HL-60 (cell line): ENCODE measurements around the gene GHRL.
A peak's percentile ranks its signal among the peaks of the same experiment; 100 is the strongest.

Source experiments
- DNase-seq, 2 experiments: peaks; one replicate each; pipeline ENCODE4 v3.0.0-alpha.2; 2010 to 2020; ENCODE audit warnings: low read depth in 1 of 2, low spot score in 1 of 2
- H3K27ac ChIP-seq: fragments of 250-450 bp; sonication (Bioruptor Pico); replicated peaks from 2 replicates; pipeline ENCODE4 v1.5.1; 2020; ENCODE audit warnings: mild to moderate bottlenecking, moderate library complexity
- H3K27me3 ChIP-seq: fragments of 250-450 bp; sonication (Bioruptor Pico); 2 replicates; pipeline ENCODE4 v1.5.1; 2021; ENCODE audit warnings: mild to moderate bottlenecking, moderate library complexity; ENCODE audit not compliant: insufficient read depth, poor library complexity, severe bottlenecking
- H3K4me3 ChIP-seq: replicated peaks from 2 replicates; pipeline ENCODE4 v1.5.1; 2011; ENCODE audit warnings: mild to moderate bottlenecking, control low read depth, low read length; ENCODE audit not compliant: insufficient read depth
- GABPA ChIP-seq: IDR thresholded peaks from 2 replicates; pipeline ENCODE4 v1.6.1; 2012; ENCODE audit warnings: low read depth
- POLR2AphosphoS5 ChIP-seq: IDR thresholded peaks from 2 replicates; pipeline ENCODE4 v1.6.1; 2012; ENCODE audit warnings: low read depth
- SPI1 ChIP-seq: IDR thresholded peaks from 2 replicates; pipeline ENCODE4 v1.6.1; 2012; ENCODE audit warnings: low read depth, mild to moderate bottlenecking, borderline replicate concordance
- TF ChIP-seq, protein P1 (sequence below): IDR thresholded peaks from 2 replicates; pipeline ENCODE4 v1.6.1; 2012; ENCODE audit warnings: low read depth; ENCODE audit not compliant: insufficient replicate concordance
- TF ChIP-seq, protein P2 (sequence below): IDR thresholded peaks from one replicate; pipeline ENCODE4 v1.5.1; 2011; ENCODE audit warnings: low read length, control low read depth, inconsistent platforms; ENCODE audit not compliant: insufficient read depth

GHRL gene

DNA sequence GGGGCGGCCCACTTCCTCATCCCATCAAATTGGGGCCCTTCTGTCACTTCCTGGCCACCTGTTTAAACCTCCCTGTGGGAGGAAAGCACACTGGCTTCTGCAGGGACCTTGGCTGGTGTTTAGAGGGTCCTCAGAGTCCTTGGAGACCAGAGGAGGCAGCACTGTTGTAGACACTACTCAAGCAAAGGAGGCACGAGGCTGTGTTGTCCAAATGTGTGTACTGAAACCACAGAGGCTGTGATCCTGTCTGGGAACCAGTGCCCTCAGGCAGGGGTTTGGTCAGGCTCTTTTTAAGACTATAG, 40.6 kb upstream of the GHRL start:
- no peak overlapping the region for H3K4me3 ChIP-seq
- DNase-seq: no peak
- H3K27me3 ChIP-seq: no peaks in the 10 kb centered on the region
- TF ChIP-seq GABPA (no peak), SPI1 (peak; percentile 35; the same call in 1 of the 2 replicates)
- TF ChIP-seq, protein P1, sequence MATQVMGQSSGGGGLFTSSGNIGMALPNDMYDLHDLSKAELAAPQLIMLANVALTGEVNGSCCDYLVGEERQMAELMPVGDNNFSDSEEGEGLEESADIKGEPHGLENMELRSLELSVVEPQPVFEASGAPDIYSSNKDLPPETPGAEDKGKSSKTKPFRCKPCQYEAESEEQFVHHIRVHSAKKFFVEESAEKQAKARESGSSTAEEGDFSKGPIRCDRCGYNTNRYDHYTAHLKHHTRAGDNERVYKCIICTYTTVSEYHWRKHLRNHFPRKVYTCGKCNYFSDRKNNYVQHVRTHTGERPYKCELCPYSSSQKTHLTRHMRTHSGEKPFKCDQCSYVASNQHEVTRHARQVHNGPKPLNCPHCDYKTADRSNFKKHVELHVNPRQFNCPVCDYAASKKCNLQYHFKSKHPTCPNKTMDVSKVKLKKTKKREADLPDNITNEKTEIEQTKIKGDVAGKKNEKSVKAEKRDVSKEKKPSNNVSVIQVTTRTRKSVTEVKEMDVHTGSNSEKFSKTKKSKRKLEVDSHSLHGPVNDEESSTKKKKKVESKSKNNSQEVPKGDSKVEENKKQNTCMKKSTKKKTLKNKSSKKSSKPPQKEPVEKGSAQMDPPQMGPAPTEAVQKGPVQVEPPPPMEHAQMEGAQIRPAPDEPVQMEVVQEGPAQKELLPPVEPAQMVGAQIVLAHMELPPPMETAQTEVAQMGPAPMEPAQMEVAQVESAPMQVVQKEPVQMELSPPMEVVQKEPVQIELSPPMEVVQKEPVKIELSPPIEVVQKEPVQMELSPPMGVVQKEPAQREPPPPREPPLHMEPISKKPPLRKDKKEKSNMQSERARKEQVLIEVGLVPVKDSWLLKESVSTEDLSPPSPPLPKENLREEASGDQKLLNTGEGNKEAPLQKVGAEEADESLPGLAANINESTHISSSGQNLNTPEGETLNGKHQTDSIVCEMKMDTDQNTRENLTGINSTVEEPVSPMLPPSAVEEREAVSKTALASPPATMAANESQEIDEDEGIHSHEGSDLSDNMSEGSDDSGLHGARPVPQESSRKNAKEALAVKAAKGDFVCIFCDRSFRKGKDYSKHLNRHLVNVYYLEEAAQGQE: no peak
- no peak overlapping the region for H3K27ac ChIP-seq

DNA sequence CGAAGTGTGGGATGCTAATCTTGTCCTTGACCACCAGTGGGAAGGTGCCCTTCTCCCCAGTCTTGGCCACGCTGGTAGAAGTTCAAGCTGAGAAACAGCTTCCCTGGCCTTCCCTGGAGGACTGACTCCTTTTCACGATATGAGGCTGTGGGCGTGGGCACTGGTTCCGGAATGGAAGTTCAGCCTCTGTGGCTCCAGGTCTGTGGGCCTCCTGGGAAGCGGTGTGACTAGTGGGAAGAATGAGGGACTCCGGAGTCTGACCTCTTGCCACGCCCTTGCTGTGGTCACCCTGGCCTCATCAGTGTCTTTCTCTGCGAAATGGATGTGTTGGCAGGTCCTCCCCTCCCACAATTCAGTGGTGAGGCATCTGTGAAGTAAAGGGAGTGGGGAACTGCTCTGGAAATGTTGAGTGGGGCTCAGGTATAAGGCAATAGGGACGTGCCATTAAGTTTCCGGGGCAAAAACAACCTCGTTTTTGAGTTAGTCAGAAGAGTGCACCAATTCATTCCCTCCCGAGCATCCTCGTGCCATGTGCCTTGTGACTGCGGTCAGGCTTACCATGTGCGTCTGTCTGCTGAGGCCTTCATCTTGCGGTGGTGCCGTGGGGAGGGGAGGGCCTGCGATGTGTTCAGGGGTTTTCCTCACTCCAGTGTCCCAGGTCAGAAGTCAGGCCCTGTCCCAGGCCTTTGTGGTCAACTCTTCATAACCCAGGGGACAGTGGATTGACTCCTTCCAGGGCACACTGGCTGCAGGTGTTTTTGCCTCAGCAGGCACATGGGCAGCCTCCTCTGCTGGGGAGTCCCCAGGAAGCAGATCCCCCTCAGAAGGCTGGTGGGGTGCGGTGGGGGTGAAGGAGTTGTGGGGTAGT, 40.0 kb upstream of the GHRL start:
- Histone ChIP-seq H3K27ac (no peak overlapping the region), H3K4me3 (no peak overlapping the region), H3K27me3 (peaks cover 3% of the 10 kb centered on the region)
- no peak for DNase-seq
- TF ChIP-seq POLR2AphosphoS5: no peak
- TF ChIP-seq SPI1: no peak
- TF ChIP-seq GABPA: no peak
- TF ChIP-seq, protein P2, sequence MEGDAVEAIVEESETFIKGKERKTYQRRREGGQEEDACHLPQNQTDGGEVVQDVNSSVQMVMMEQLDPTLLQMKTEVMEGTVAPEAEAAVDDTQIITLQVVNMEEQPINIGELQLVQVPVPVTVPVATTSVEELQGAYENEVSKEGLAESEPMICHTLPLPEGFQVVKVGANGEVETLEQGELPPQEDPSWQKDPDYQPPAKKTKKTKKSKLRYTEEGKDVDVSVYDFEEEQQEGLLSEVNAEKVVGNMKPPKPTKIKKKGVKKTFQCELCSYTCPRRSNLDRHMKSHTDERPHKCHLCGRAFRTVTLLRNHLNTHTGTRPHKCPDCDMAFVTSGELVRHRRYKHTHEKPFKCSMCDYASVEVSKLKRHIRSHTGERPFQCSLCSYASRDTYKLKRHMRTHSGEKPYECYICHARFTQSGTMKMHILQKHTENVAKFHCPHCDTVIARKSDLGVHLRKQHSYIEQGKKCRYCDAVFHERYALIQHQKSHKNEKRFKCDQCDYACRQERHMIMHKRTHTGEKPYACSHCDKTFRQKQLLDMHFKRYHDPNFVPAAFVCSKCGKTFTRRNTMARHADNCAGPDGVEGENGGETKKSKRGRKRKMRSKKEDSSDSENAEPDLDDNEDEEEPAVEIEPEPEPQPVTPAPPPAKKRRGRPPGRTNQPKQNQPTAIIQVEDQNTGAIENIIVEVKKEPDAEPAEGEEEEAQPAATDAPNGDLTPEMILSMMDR: no peak
- TF ChIP-seq, protein P1: no peak

DNA sequence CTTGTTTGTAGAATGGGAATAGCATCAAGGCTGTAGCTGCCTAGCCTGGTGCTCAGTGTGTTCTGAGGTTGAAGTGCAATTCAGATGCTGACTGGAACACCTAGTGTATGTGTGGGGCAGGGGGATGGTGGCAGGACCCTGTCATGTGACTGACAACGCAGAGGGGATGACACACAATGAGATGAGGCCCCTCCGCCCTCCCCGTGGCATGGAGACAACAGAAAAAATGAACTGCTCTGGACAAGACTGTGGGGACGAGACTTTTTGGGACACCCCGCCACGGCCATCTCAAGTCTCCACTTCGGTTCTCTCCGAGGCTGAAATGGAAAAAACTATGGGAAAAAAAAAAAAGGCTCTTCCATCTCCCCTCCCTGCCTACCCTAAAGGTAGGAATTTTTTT, 38.6 kb upstream of the GHRL start:
- TF ChIP-seq POLR2AphosphoS5: no peak

DNA sequence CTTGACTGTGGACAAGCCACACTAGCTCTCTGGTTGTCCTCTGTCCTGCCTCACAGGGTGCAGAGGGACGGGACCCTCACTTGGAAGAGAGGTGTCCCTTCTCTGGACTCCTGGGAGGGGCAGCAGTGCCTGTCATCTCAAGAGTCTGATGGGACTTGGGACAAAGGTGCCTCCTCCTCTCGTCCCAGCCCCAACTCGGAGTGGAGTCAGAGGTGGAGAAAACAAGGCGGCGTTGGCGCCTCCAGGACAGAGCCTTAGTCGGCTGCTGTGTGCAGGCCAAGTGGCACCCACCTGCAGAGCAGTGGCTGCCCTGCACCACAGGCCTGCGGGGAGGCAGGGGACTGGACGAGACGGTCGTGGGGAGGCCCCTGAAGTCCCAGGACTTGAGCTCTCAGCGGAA, 37.6 kb upstream of the GHRL start:
- no peak for DNase-seq
- Histone ChIP-seq H3K27me3 (peaks cover 7% of the 10 kb centered on the region), H3K27ac (no peak overlapping the region), H3K4me3 (no peak overlapping the region)
- TF ChIP-seq GABPA (no peak), SPI1 (no peak), POLR2AphosphoS5 (no peak)
- TF ChIP-seq, protein P2: no peak
- TF ChIP-seq, protein P1: no peak

More for the DNA sequence above, 38.6 kb upstream of the GHRL start:
- H3K27me3 ChIP-seq: peaks cover 4% of the 10 kb centered on the region
- H3K4me3 ChIP-seq: no peak overlapping the region
- no peak overlapping the region for H3K27ac ChIP-seq
- DNase-seq: no peak
